HUES64 (cell line): ENCODE measurements around the gene FAM193A.

Experiments
- H3K27ac ChIP-seq: 2 replicates; pipeline ENCODE4 v1.7.0; 2013; ENCODE audit warnings: low read depth, low read length, inconsistent platforms
- H3K27me3 ChIP-seq: 2 replicates; pipeline ENCODE4 v1.6.1; 2013; ENCODE audit warnings: mild to moderate bottlenecking, low read length; ENCODE audit not compliant: insufficient read depth
- H3K36me3 ChIP-seq: 2 replicates; pipeline ENCODE4 v1.6.1; 2013; ENCODE audit warnings: mild to moderate bottlenecking, low read length; ENCODE audit not compliant: insufficient read depth
- H3K4me1 ChIP-seq: 2 replicates; pipeline ENCODE4 v1.6.1; 2013; ENCODE audit warnings: mild to moderate bottlenecking, low read length, moderate library complexity; ENCODE audit not compliant: insufficient read depth
- H3K4me3 ChIP-seq: 2 replicates; pipeline ENCODE4 v1.5.1; 2013; ENCODE audit warnings: mild to moderate bottlenecking, low read length, moderate library complexity
- H3K9ac ChIP-seq: 2 replicates; pipeline ENCODE4 v1.6.1; 2013; ENCODE audit warnings: mild to moderate bottlenecking, low read depth, low read length
- H3K9me3 ChIP-seq: 2 replicates; pipeline ENCODE4 v1.6.1; 2013; ENCODE audit warnings: low read depth, low read length; ENCODE audit not compliant: insufficient read depth
- WGBS: fragments of 150-250, 120-280 bp; methylation state at CpG from one replicate; pipeline ENCODE4 v1.1.7; 2013; ENCODE audit warnings: missing lambda C conversion rate; 5-methylcytosine and 5-hydroxymethylcytosine counted together

The FAM193A gene

GRCh38 chr4:2593003-2593402 is 56.6 kb downstream of the FAM193A start:
- Histone ChIP-seq H3K27me3 (no peaks in the 10 kb centered on the region), H3K4me1 (peaks cover 52% of the 10 kb centered on the region), H3K4me3 (no peak overlapping the region), H3K9me3 (no peaks in the 10 kb centered on the region), H3K9ac (no peak overlapping the region), H3K27ac (peak overlapping the region; percentile 50; the same call in 1 of the 2 replicates), H3K36me3 (peaks cover under 1% of the 10 kb centered on the region; the same call in 1 of the 2 replicates)
- WGBS, result 70% methylated on average over 4 of the region's 5 CpGs

- Histone ChIP-seq H3K4me3 (no peak overlapping the region), H3K9me3 (no peaks in the 10 kb centered on the region), H3K27ac (no peak overlapping the region), H3K9ac (no peak overlapping the region), H3K27me3 (no peaks in the 10 kb centered on the region), H3K36me3 (peaks cover 3% of the 10 kb centered on the region; the same call in 1 of the 2 replicates), H3K4me1 (peaks cover 57% of the 10 kb centered on the region)
- 83% methylated on average over 3 of the region's 3 CpGs for WGBS
Measured at GRCh38 chr4:2595436-2595835, 59.0 kb downstream of the FAM193A start.

- Histone ChIP-seq H3K9me3 (no peaks in the 10 kb centered on the region), H3K4me1 (peaks cover 55% of the 10 kb centered on the region), H3K9ac (no peak overlapping the region), H3K27ac (peak overlapping the region; percentile 79; the same call in 1 of the 2 replicates), H3K4me3 (no peak overlapping the region), H3K27me3 (no peaks in the 10 kb centered on the region), H3K36me3 (peaks cover 3% of the 10 kb centered on the region; the same call in 1 of the 2 replicates)
- 92% methylated on average over 11 of the region's 11 CpGs for WGBS
Measured at GRCh38 chr4:2595952-2596552, 59.6 kb downstream of the FAM193A start.

- Histone ChIP-seq H3K27ac (peak overlapping the region; percentile 79), H3K36me3 (peaks cover 3% of the 10 kb centered on the region; the same call in 1 of the 2 replicates), H3K27me3 (no peaks in the 10 kb centered on the region), H3K9me3 (no peaks in the 10 kb centered on the region), H3K4me1 (peaks cover 50% of the 10 kb centered on the region), H3K9ac (no peak overlapping the region), H3K4me3 (no peak overlapping the region)
- 88% methylated on average over 8 of the region's 8 CpGs for WGBS
Measured at GRCh38 chr4:2596611-2597010, 60.2 kb downstream of the FAM193A start.

GRCh38 chr4:2598511-2599303 is 62.3 kb downstream of the FAM193A start:
- no peak overlapping the region for H3K9ac ChIP-seq
- peak overlapping the region; percentile 29; the same call in 1 of the 2 replicates for H3K27ac ChIP-seq
- H3K27me3 ChIP-seq, result no peaks in the 10 kb centered on the region
- H3K9me3 ChIP-seq, result no peaks in the 10 kb centered on the region
- H3K4me3 ChIP-seq, result no peak overlapping the region
- peaks cover 3% of the 10 kb centered on the region; the same call in 1 of the 2 replicates for H3K36me3 ChIP-seq
- peaks cover 30% of the 10 kb centered on the region for H3K4me1 ChIP-seq
- 87% methylated on average over 12 of the region's 12 CpGs for WGBS

- Histone ChIP-seq H3K9ac (no peak overlapping the region), H3K4me3 (no peak overlapping the region)
- 85% methylated on average over 6 of the region's 6 CpGs for WGBS
Measured at GRCh38 chr4:2599304-2599654, 62.8 kb downstream of the FAM193A start.

GRCh38 chr4:2600878-2601277 is 64.4 kb downstream of the FAM193A start:
- Histone ChIP-seq H3K27ac (no peak overlapping the region), H3K4me1 (peaks cover 22% of the 10 kb centered on the region), H3K9me3 (no peaks in the 10 kb centered on the region), H3K27me3 (no peaks in the 10 kb centered on the region), H3K9ac (no peak overlapping the region), H3K36me3 (peaks cover 3% of the 10 kb centered on the region; the same call in 1 of the 2 replicates), H3K4me3 (no peak overlapping the region)
- 98% methylated on average over 6 of the region's 6 CpGs for WGBS

More at GRCh38 chr4:2599304-2599654, 62.8 kb downstream of the FAM193A start:
- H3K27me3 ChIP-seq, result no peaks in the 10 kb centered on the region
- no peaks in the 10 kb centered on the region for H3K9me3 ChIP-seq
- peaks cover 3% of the 10 kb centered on the region; the same call in 1 of the 2 replicates for H3K36me3 ChIP-seq
- H3K4me1 ChIP-seq, result peaks cover 24% of the 10 kb centered on the region
- H3K27ac ChIP-seq, result 0 out of 2 replicates have a peak overlapping the region, but pooled peaks have one; percentile 29

- Histone ChIP-seq H3K4me1 (peaks cover 5% of the 10 kb centered on the region; the same call in 1 of the 2 replicates), H3K9ac (no peak overlapping the region), H3K4me3 (no peak overlapping the region), H3K27ac (no peak overlapping the region), H3K27me3 (no peaks in the 10 kb centered on the region), H3K9me3 (no peaks in the 10 kb centered on the region), H3K36me3 (no peaks in the 10 kb centered on the region)
- 83% methylated on average over 3 of the region's 4 CpGs for WGBS
Measured at GRCh38 chr4:2604614-2605013, 68.2 kb downstream of the FAM193A start.

- Histone ChIP-seq H3K4me3 (no peak overlapping the region), H3K27ac (no peak overlapping the region), H3K27me3 (no peaks in the 10 kb centered on the region), H3K9me3 (no peaks in the 10 kb centered on the region), H3K9ac (no peak overlapping the region), H3K36me3 (no peaks in the 10 kb centered on the region), H3K4me1 (peaks cover 5% of the 10 kb centered on the region; the same call in 1 of the 2 replicates)
- 91% methylated on average over 9 of the region's 9 CpGs for WGBS
Measured at GRCh38 chr4:2606960-2607506, 70.6 kb downstream of the FAM193A start.

GRCh38 chr4:2607822-2608221 is 71.4 kb downstream of the FAM193A start:
- H3K9ac ChIP-seq, result no peak overlapping the region
- no peak overlapping the region for H3K27ac ChIP-seq
- H3K27me3 ChIP-seq, result no peaks in the 10 kb centered on the region
- H3K4me1 ChIP-seq, result peaks cover 5% of the 10 kb centered on the region; the same call in 1 of the 2 replicates
- no peaks in the 10 kb centered on the region for H3K9me3 ChIP-seq
- no peaks in the 10 kb centered on the region for H3K36me3 ChIP-seq
- no peak overlapping the region for H3K4me3 ChIP-seq
- 96% methylated on average over 8 of the region's 10 CpGs for WGBS

- WGBS, result 91% methylated on average over 7 of the region's 7 CpGs
- peaks cover 5% of the 10 kb centered on the region; the same call in 1 of the 2 replicates for H3K4me1 ChIP-seq
- H3K27ac ChIP-seq, result no peak overlapping the region
- no peaks in the 10 kb centered on the region for H3K9me3 ChIP-seq
- H3K4me3 ChIP-seq, result no peak overlapping the region
- no peak overlapping the region for H3K9ac ChIP-seq
- no peaks in the 10 kb centered on the region for H3K36me3 ChIP-seq
- no peaks in the 10 kb centered on the region for H3K27me3 ChIP-seq
Measured at GRCh38 chr4:2608291-2608690, 71.8 kb downstream of the FAM193A start.
